ENCODE results near the gene PDLIM3.

PDLIM3 gene

GRCh38 chr4:185529413-185529812, 5.9 kb downstream of the PDLIM3 start:
- no peak overlapping the region for H3K9ac ChIP-seq
- no peak overlapping the region for H3K4me3 ChIP-seq
- 0 out of 22 replicates have a peak, but pooled peaks cover 0 to 7% (median 0%) of the 10 kb centered on the region in 11 experiments for H3K36me3 ChIP-seq
- H3K9me3 ChIP-seq (replicated peaks in 1 of 11), result peaks cover 14 to 20% (median 15%) of the 10 kb centered on the region in 11 experiments
- no peaks in the 10 kb centered on the region; a peak in 1 of 22 replicates for H4K20me1 ChIP-seq
- no peak for TF ChIP-seq Cebpa-rat (IDR thresholded peaks at IDR 0.05)
- no peaks in the 10 kb centered on the region for H3K4me1 ChIP-seq
- peaks cover 22 to 27% (median 24%) of the 10 kb centered on the region in 11 experiments for H3K27me3 ChIP-seq
- no peak overlapping the region for H3K4me2 ChIP-seq
- H3K27ac ChIP-seq, result no peak overlapping the region

- Histone ChIP-seq H4K20me1 (no peaks in the 10 kb centered on the region), H3K27ac (no peak overlapping the region), H3K9ac (no peak overlapping the region), H3K4me3 (no peak overlapping the region), H3K9me3 (replicated peaks in 1 of 11) (peaks cover 14 to 20% (median 15%) of the 10 kb centered on the region in 11 experiments), H3K27me3 (peaks cover 0 to 6% (median 0%) of the 10 kb centered on the region in 11 experiments; a peak in 2 of 22 replicates), H3K4me1 (no peaks in the 10 kb centered on the region), H3K36me3 (0 out of 22 replicates have a peak, but pooled peaks cover 0 to 7% (median 0%) of the 10 kb centered on the region in 11 experiments), H3K4me2 (no peak overlapping the region)
- TF ChIP-seq Cebpa-rat (IDR thresholded peaks at IDR 0.05), result no peak
These were observed 10.1 kb downstream of the PDLIM3 start for GRCh38 chr4:185524888-185525863.

GRCh38 chr4:185523862-185524261, 11.4 kb downstream of the PDLIM3 start:
- H3K27me3 ChIP-seq, result peaks cover 0 to 11% (median 0%) of the 10 kb centered on the region in 11 experiments; a peak in 2 of 22 replicates
- H3K4me3 ChIP-seq, result no peak overlapping the region
- H4K20me1 ChIP-seq, result no peaks in the 10 kb centered on the region
- H3K36me3 ChIP-seq, result 0 out of 22 replicates have a peak, but pooled peaks cover 0 to 7% (median 0%) of the 10 kb centered on the region in 11 experiments
- no peak overlapping the region for H3K4me2 ChIP-seq
- no peak overlapping the region for H3K27ac ChIP-seq
- H3K9me3 ChIP-seq (replicated peaks in 1 of 11), result peaks cover 14 to 20% (median 15%) of the 10 kb centered on the region in 11 experiments
- TF ChIP-seq Cebpa-rat (IDR thresholded peaks at IDR 0.05), result no peak
- H3K4me1 ChIP-seq, result peaks cover 0 to 3% (median 0%) of the 10 kb centered on the region in 10 experiments; a peak in 5 of 20 replicates
- H3K9ac ChIP-seq, result no peak overlapping the region

GRCh38 chr4:185522451-185522850, 12.9 kb downstream of the PDLIM3 start:
- Histone ChIP-seq H3K36me3 (0 out of 22 replicates have a peak, but pooled peaks cover 0 to 7% (median 0%) of the 10 kb centered on the region in 11 experiments), H4K20me1 (no peaks in the 10 kb centered on the region), H3K4me2 (no peak overlapping the region), H3K27ac (no peak overlapping the region), H3K4me3 (no peak overlapping the region), H3K9me3 (replicated peaks in 1 of 11) (peaks cover 14 to 20% (median 15%) of the 10 kb centered on the region in 11 experiments), H3K9ac (no peak overlapping the region), H3K4me1 (peaks cover 0 to 15% (median 2%) of the 10 kb centered on the region in 10 experiments; a peak in 6 of 20 replicates), H3K27me3 (peaks cover 0 to 14% (median 0%) of the 10 kb centered on the region in 11 experiments; a peak in 2 of 22 replicates)
- TF ChIP-seq Cebpa-rat (IDR thresholded peaks at IDR 0.05), result no peak

GRCh38 chr4:185520119-185520518, 15.2 kb downstream of the PDLIM3 start:
- Histone ChIP-seq H3K4me3 (no peak overlapping the region), H3K9ac (no peak overlapping the region), H4K20me1 (no peaks in the 10 kb centered on the region)

GRCh38 chr4:185518494-185518893, 16.8 kb downstream of the PDLIM3 start:
- Histone ChIP-seq H3K27me3 (peaks cover 0 to 46% (median 14%) of the 10 kb centered on the region in 11 experiments; a peak in 13 of 22 replicates), H3K4me2 (peak overlapping the region in 7 of 11 experiments; percentile 8 to 55 (median 38); a peak in 9 of 22 replicates), H3K4me1 (peaks cover 21 to 43% (median 25%) of the 10 kb centered on the region in 10 experiments), H3K36me3 (no peaks in the 10 kb centered on the region), H4K20me1 (no peaks in the 10 kb centered on the region), H3K4me3 (no peak overlapping the region), H3K9ac (no peak overlapping the region), H3K27ac (no peak overlapping the region; a peak in 1 of 22 replicates), H3K9me3 (replicated peaks in 1 of 11) (peaks cover 0 to 17% (median 11%) of the 10 kb centered on the region in 11 experiments; a peak in 13 of 22 replicates)
- no peak for TF ChIP-seq Cebpa-rat (IDR thresholded peaks at IDR 0.05)

More at GRCh38 chr4:185520119-185520518, 15.2 kb downstream of the PDLIM3 start:
- Histone ChIP-seq H3K36me3 (no peaks in the 10 kb centered on the region), H3K4me2 (no peak overlapping the region), H3K27ac (no peak overlapping the region), H3K9me3 (replicated peaks in 1 of 11) (peaks cover 0 to 9% (median 3%) of the 10 kb centered on the region in 11 experiments; a peak in 8 of 22 replicates), H3K4me1 (peaks cover 7 to 27% (median 11%) of the 10 kb centered on the region in 10 experiments; a peak in 16 of 20 replicates), H3K27me3 (peaks cover 0 to 34% (median 7%) of the 10 kb centered on the region in 11 experiments; a peak in 10 of 22 replicates)
- no peak for TF ChIP-seq Cebpa-rat (IDR thresholded peaks at IDR 0.05)

- Histone ChIP-seq H3K4me2 (peak overlapping the region in 4 of 11 experiments; percentile 21 to 55 (median 40); a peak in 3 of 22 replicates), H3K36me3 (no peaks in the 10 kb centered on the region), H3K4me3 (no peak overlapping the region), H3K27ac (no peak overlapping the region), H4K20me1 (no peaks in the 10 kb centered on the region), H3K9me3 (replicated peaks in 1 of 11) (peaks cover 0 to 17% (median 11%) of the 10 kb centered on the region in 11 experiments; a peak in 13 of 22 replicates), H3K9ac (no peak overlapping the region), H3K27me3 (peaks cover 0 to 46% (median 14%) of the 10 kb centered on the region in 11 experiments; a peak in 13 of 22 replicates), H3K4me1 (peaks cover 24 to 47% (median 29%) of the 10 kb centered on the region in 10 experiments)
- no peak for TF ChIP-seq Cebpa-rat (IDR thresholded peaks at IDR 0.05)
These were observed 17.2 kb downstream of the PDLIM3 start for GRCh38 chr4:185518069-185518468.

GRCh38 chr4:185515248-185515647, 20.1 kb downstream of the PDLIM3 start:
- Histone ChIP-seq H3K27me3 (peaks cover 0 to 71% (median 22%) of the 10 kb centered on the region in 11 experiments; a peak in 16 of 22 replicates), H3K4me3 (no peak overlapping the region), H4K20me1 (no peaks in the 10 kb centered on the region), H3K27ac (peak overlapping the region in 4 of 11 experiments; percentile 93 to 96 (median 94); a peak in 6 of 22 replicates), H3K9ac (no peak overlapping the region), H3K4me2 (peak overlapping the region in 5 of 11 experiments; percentile 73 to 93 (median 87); a peak in 6 of 22 replicates), H3K4me1 (peaks cover 40 to 73% (median 56%) of the 10 kb centered on the region in 10 experiments), H3K9me3 (replicated peaks in 1 of 11) (peaks cover 0 to 17% (median 11%) of the 10 kb centered on the region in 11 experiments; a peak in 13 of 22 replicates), H3K36me3 (no peaks in the 10 kb centered on the region)
- no peak for TF ChIP-seq Cebpa-rat (IDR thresholded peaks at IDR 0.05)

Data from BLaER1 treated with 17β-estradiol and CSF1 and Interleukin-3, amounts not matched to agents 10 nM and 100 nM (cell line).